Dedifferentiated amniotic fluid mesenchymal stem cell (primary cell): Measurements from ENCODE around the gene HECTD2.
"Not testable (repeated sequence)": the region's sequence is repeated elsewhere in the genome, so short reads cannot be mapped to it uniquely, and the experiment has no call there.

ENCODE experiments used
- DNase-seq: peaks from one replicate; pipeline ENCODE4 v3.0.0-alpha.2; 2016; ENCODE audit errors: extremely low spot score

HECTD2 gene

DNA sequence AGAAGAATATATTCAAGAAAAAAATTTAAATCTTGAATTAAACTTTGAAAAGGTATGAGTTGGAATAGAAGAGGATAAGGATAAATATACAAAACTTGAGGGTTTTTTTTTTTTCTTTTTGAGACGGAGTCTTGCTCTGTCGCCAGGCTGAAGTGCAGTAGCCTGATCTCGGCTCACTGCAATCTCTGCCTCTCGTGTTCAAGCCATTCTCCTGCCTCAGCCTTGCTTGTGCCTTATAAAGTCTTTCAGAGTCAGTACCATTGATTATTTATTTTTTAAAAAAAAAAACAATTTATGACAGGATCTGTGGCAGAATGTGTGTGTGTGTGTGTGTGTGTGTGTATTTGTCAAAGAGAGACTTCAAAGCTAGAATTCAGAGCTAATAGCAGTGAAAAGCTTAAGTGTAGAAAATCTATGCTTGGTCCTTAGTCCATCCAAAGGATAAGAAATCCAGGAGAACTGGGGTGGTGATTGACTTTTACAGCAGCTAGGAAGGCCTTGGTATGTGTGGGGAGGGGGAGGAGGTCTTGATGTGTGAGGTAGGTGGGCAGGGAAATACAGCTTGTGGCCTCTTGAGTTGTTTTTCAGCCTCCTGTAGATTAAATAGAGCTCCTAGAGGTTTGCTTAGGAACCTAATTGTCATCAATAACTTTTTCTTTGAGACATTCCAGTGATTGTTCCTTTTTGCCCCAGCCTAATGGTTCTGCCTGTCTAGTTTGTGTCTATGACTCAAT lies 2.4 kb downstream of the HECTD2 start:
- no peak for DNase-seq

DNA sequence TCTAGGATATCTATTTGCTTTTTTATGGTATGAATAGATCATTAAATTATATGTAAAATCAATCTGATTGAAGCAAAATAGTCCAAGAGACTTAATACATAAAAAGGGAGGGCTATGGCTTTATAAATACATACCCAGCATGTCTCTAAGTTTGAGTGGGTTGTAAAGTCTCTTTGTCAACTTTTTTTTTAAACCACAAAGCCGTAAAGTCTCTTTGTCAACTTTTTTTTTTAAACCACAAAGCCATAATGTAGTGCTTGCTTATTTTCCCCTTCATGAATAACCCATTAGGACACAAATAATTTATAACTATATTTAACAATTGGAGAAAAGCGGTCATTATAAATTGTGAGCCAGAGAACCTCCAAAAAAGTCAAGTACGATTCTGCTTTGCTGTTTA lies 5.7 kb downstream of the HECTD2 start:
- no peak for DNase-seq

DNA sequence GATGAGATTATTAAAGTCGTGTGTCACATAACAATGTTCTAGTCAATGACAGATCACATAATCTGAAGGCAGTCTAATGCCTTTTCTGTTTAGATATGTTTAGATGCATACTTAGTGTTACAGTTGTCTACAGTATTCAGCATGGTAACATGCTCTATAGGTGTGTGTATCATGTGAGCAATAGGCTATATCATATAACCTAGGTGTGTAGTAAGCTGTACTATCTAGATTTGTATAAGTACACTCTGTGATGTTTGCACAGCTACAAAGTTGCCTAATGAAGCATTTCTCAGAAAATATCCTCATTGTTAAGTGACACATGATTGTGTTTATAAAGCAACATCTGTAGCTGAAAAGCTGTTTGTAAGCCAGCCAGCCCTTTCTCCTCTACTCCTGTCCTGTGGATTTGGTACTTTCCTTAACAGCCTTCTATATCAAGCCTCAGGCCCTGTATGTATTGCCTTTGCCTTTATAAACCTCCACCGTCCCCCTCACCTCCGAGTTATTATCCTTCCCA lies 6.3 kb downstream of the HECTD2 start:
- no peak for DNase-seq

DNA sequence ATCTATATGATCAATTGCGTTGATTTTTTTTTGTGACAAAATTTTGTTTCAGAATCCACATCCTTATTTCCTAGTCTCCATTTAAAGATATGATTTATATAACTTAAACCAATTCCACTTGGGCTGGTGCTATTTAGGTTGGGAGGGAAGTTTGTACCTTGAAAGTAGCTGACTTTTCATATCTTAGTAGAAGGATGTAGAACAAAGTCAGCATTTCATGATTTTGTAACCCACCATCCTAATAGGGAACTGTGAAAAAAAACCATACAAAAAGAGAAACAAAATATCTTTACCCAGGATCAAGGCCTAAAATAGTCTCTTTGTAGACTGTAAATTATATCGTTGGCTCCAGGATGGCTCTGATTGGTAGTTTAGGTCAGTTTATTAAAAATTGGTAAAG lies 8.3 kb downstream of the HECTD2 start:
- DNase-seq: no peak

DNA sequence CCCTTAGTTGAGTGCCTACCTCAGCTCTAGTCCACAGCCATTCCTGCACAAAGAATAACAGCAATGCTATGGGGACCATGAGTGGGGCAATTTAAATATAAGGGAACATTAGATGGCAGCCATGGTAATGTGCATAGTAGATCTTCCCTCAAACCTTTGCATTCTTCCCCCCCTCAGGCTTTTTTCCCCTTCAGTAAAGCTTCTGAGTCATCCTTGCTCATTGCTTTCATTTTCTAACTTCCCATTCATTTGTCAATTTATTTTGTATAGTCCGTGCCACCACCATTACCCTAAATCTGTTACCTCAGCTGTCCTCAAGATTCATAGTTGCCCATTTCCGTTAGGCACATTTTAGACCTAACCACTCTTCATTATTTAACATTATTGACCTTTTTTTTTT lies 10.7 kb downstream of the HECTD2 start:
- no peak for DNase-seq

DNA sequence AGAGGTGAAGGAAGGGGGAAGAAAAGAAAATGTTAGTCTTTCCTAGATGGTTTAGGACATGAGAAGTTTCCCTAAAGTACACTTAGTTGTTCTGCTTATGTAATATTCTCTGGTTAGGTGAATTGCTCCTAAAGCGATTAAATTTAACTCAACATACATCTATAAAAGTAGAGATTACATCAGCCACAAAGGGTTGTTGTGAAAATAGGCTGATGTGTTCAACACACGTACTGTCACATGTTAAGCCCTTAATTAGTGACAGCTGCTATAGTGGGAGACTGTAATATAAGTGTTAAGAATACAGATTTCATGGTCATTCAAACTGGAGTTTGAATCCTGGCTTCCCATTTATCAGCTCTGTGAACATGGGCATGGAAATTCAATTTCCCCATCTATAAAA lies 12.8 kb downstream of the HECTD2 start:
- no peak for DNase-seq

DNA sequence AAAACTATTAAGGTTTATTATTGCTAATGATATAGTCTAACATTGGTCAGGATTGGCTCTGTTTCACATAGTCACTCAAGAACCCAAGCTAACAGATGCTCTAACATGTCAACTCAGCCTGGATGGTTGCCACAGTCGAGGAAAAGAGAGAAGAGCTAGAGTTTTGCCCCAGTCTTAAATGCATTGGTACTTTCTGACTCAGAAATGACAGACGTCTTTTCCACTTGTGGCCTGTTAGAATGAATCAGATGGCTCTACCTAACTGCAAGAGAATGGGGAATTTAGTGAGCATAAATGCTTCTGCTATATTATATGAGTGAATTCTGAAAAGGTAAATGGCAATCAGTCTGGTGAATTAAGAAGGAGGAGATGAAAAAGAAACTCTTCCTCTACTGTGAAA lies 13.9 kb downstream of the HECTD2 start:
- no peak for DNase-seq

DNA sequence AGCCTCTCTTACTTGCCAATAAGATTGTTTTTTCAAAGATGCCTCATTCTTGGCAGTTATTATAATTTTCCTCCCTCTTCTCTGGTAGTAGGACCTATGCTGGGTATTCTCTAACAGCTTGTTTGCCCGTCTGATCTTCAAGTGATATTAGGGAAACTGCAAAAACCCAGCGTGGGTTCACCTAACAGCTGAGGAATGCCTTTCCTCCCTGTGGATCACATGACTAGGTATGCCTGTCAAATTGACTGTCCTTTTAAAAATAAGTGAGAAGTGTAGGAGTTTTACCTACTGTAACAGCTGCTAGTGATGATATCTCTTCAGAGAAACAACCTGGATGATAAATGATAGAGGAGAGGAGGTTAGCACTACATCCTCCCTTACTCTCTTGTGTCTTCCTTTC lies 22.0 kb downstream of the HECTD2 start:
- DNase-seq: no peak

DNA sequence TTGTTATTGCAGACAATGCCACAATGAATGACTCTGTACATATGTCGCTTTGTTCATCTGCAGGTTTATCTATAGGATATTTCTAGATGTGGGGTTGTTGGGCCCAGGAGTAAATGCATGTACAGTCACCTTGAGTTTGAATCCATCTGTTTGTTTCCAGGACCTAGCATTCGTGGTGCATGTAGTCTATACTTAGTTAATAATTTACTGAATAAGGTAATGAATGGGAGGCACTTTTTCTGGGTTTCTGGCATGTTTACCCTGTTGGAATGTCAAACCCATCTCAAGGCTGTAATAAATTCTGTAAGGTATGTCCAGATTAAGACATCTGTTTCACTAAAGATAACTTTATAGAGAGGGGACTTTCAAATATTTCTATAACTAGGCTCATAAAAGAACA lies 23.5 kb downstream of the HECTD2 start:
- DNase-seq: no peak

DNA sequence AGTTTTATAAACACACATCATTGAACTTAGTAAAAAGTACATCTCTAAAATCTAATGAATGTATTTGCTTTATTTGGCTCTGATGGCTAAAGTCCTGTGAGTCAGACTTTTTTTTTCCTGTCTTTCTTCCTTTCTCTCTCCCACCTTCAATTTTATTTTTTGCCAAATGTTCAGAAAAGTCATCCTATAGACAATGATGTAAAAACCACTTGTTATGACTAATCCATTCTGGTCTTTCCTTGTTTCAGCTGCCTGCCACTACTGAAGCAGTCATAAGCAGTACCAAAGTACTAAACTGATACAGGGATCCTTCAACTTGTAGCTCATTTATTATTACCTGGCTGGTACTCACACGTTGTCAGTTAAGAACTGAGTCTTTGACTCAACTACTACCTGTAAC lies 23.9 kb downstream of the HECTD2 start:
- no peak for DNase-seq

DNA sequence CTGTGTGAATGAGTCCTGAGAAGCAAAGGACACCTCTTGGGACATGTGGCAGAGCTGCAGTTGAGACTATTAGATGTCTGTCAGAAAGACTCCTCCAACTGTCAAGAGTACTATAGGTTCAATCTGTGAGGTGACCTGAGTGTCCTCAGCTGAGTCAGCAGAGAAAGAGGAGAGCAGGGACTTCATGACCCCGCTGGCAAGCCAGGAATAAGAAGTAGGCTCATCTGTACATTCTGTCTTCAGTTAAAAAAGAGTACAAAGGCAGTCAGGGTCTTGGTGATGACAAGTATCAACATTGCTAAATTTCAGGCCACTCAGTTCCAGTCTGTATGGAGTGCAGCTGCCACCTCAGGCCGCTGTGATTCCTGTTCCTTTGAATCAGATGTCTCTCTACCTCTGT lies 25.1 kb downstream of the HECTD2 start:
- no peak for DNase-seq

DNA sequence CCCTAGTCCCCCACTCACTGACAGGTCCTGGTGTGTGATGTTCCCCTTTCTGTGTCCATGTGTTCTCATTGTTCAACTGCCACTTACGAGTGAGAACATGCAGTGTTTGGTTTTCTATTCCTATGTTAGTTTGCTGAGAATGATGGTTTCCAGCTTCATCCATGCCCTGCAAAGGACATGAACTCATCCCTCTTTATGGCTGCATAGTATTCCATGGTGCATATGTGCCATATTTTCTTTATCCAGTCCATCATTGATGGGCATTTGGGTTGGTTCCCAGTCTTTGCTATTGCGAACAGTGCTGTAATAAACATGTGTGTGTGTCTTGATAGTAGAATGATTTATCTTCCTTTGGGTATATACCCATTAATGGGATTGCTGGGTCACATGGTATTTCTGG lies 28.1 kb downstream of the HECTD2 start:
- not testable (repeated sequence) for DNase-seq

DNA sequence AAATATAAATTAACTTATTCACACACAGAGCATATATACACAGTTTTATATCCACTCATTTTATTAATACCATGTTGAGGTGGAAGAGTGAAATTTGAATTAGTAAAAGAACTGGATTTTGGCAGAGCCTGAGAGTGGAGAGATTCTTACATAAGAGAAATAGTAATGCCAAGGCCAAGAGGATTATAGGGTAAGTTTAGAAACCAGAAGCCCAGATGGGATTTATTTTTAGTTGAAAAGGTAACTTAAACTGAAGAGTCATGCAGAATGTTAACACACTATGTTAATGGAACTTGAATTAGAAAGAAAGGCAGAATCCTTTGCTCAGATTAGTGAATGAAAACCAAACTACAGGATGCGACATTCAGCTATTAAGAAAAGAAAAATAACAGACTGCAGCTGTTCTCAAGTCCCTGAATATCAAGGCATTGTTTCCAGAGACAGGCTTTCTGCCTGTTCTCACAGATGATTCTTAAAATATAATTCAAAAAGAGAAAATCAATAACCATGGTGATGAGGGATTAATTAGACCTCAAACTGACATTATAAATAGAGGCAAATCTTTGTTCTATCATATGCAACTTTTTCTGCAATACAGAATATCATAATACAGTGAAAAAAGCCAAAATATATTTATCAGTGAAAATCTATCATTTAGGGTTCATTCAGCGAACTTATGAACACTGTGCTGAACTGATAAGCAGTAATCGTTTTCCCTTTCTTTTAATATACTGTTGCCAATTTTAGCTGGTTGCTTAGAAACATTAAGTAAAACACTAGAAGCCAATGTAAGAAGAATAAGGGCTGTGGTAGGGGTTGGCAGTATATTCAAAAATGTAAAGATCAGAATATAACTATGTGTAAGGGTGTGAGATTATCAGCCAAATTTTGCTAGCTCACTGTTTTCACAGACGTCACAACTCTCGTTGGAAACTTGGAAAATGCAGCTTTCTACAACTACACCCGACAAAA lies 34.4 kb downstream of the HECTD2 start:
- DNase-seq: no peak

DNA sequence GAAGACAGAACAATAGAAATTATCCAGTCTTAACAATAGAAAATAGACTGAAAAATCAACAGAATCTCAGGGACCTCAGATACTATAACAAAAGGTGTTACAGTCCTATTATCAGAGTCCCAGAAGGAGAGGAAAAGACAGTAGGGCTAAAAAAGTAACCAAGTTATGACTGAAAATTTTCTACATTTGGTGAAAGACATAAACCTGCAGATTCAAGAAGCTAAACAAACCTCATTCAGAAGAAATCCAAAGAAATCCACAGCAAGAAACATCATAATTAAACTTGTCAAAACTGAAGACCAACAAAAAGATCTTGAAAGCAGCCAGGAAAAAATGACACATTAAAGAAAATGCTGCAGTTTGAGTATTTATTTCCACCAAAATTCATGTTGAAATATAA lies 41.9 kb downstream of the HECTD2 start:
- DNase-seq: no peak

DNA sequence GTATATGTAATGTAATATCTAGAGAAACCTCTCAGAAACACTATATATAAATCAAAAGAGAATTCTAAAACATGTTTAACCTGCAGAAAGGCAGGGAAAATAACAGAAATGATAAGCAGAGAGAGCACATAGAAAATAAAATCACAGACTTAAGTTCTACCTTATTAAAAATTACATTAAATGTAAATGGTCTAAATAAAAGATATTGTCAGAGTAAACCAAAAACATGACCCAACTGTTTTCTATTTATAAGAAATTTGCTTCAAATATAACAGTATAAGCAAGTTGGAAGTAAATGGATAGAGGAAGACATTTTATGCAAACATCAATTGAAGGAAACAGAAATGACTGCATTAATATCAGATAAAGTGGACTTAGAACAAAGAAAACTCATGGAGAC lies 43.4 kb downstream of the HECTD2 start:
- no peak for DNase-seq

DNA sequence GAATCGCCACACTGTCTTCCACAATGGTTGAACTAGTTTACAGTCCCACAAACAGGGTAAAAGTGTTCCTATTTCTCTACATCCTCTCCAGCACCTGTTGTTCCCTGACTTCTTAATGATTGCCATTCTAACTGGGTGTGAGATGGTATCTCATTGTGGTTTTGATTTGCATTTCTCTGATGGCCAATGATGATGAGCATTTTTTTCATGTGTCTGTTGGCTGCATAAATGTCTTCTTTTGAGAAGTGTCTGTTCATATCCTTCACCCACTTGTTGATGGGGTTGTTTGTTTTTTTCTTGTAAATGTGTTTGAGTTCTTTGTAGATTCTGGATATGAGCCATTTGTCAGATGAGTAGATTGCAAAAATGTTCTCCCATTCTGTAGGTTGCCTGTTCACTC lies 45.0 kb downstream of the HECTD2 start:
- DNase-seq: not testable (repeated sequence)

DNA sequence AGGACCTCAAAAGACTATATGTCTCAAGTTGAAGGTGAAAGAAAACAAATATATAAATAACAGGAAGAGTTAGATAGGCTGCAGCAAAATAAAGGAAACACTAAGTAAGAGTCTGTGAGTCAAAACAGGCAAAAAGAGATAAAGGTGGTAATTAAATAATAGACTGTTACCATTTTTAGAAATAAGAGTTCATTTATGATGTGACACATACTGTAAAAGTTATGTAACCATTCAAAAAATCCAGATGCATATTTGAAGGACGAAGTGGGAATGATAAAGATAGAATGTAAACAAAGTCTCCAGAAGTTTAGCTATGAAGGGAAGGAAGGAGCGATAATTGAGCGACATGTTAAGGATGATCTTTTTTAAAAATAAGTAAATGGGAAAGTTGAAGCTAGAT lies 50.5 kb downstream of the HECTD2 start:
- no peak for DNase-seq

DNA sequence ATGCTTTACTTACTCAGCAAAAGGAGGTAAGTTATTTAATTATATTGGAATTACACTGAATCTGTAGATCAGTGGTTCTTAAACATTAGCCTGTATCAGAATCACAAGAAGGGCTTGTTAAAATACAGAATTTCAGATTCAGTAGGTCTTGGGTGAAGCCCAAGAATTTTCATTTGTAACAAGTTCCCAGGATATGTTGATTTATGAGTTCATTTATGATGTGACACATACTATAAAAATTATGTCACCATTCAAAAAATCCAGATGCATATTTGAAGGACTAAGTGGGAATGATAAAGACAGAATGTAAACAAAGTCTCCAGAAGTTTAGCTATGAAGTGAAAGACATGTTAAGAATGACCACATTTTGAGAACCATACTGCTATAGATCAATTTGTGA lies 52.3 kb downstream of the HECTD2 start:
- peak; percentile 26 for DNase-seq

DNA sequence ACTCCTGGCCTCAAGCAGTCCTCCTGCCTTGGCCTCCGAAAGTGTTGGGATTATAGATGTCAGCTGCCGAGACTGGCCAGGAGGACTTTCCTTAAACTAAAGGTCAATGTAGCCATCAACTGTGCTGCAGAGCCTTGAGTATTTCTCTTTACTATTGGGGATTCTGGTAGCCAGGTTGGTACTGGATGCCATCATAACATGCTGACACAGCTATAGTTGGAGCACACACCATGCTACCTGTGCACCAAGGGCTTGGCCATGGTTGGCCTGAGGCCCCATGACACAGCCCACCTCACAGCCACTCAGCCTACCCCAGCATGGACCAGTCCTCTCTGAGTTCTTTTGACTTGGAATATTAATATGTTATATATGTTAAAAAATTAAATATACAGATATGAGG lies 54.4 kb downstream of the HECTD2 start:
- DNase-seq: no peak

DNA sequence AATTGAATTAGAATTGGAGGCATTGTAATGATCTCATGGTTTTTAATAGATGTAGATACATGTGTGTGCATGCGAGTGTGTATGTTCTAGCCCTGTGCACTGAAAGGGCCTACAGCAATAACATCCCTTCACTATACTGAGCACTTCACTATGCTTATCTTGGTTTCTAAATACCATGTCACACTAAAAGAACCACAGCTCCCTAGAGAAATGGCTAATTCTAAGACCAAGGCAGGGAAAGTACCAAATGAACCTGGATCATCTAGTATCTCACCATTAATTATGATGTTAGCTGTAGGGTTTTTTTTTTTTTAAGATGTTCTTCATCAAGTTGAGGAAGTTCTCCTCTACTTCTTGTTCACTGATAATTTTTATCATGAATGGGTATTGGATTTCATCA lies 55.1 kb downstream of the HECTD2 start:
- DNase-seq: no peak

DNA sequence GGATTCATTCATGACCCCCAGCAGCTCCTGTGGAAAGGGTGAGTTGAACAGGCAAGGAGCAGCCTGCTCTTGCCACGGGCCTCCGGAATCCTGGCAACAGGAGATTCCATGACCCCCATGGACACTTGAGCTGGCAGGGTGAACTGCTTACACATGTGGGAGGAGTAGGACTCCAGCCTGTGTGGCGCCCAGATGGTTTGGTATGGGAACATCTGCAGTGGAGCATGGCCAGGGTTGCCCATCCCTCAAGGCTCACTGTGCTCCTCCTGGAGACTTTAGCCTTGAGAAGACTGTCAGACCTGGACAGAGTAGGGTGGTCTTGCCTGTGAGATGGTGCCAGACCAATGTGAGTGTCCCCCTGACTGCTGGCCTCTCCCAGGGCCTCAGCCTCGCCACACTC lies 57.0 kb downstream of the HECTD2 start:
- DNase-seq: no peak

DNA sequence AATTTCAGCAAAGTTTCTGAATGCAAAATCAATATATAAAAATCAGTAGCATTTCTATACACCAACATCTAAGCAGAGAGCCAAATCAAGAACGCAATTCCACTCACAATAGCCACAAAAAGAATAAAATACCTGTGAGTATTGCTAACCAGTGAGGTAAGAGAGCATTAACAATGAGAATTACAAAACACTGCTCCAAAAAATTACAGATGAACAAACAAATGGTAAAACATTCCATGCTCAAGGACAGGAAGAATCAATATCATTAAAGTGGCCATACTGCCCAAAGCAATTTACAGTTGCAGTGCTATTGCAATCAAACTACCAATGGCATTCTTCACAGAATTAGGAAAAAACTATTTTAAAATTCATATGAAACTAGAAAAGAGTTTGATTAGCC lies 61.5 kb downstream of the HECTD2 start:
- DNase-seq: no peak

DNA sequence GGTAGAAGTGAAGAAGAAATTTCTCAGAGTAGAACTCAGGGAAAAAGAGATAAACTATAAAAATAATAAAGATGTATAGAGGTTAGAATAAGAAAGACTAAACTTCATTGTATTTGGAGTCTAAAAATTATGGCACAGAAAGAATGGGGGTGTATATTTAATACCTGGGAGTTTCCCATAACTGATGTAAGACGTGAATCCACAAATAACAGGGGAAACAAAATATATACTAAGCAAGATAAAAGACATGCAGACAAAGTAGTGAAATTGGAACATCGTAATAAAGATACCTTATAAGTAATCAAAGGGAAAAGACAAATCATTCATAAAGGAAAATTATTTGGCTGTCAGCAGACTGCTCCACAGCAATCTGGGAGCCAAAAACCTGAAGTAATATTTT lies 62.8 kb downstream of the HECTD2 start:
- DNase-seq: no peak
